ENCODE results near the gene STK10.

DNA sequence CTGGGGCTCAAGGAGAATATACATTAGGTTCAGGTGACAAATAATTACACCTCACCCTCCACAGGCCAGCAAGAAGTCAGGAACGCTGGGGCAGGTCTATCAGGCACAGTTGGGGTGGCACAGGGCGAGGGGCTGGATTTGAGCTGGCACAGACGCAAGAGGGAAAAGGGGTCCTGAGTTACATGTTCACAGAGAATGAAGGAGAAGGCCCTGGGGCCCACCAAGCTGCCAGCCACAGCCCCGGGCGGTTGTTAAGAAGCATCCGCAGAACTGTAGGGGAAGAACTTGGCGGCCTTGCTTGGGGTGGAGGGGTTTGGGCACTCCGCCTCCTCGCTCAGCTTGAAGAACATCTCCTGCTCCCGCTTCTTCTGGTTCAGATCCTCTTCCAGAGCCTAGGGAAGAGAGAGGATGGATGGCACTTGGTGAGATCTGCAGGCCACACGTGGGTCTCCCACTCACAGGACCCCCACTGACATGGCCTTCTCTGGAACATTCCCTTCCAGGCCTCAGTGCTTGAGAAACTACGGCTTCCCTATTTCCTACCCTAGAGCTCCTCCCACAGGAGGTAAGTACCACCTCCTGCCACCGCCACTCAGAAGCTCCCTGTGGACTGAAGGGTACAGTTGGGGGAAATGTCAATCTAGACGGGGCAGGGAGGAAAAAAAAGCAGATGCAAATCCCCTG, 143.3 kb downstream of the STK10 start:
- no peak for TF ChIP-seq TEAD4 (IDR thresholded peaks at IDR 0.05; ENCODE audit: borderline replicate concordance, insufficient read depth)
- no peak for TF ChIP-seq NRF1 (IDR thresholded peaks at IDR 0.05; ENCODE audit: low read depth, low read length)
- TF ChIP-seq MXI1 (IDR thresholded peaks at IDR 0.05; ENCODE audit: low read depth, low read length) = no peak
- TF ChIP-seq POLR2AphosphoS5 (IDR thresholded peaks at IDR 0.05; ENCODE audit: low read depth, low read length) = no peak
- TF ChIP-seq, protein P1, sequence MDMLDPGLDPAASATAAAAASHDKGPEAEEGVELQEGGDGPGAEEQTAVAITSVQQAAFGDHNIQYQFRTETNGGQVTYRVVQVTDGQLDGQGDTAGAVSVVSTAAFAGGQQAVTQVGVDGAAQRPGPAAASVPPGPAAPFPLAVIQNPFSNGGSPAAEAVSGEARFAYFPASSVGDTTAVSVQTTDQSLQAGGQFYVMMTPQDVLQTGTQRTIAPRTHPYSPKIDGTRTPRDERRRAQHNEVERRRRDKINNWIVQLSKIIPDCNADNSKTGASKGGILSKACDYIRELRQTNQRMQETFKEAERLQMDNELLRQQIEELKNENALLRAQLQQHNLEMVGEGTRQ (IDR thresholded peaks at IDR 0.05; ENCODE audit: borderline replicate concordance, low read depth, low read length) = no peak
- TF ChIP-seq, protein P2, sequence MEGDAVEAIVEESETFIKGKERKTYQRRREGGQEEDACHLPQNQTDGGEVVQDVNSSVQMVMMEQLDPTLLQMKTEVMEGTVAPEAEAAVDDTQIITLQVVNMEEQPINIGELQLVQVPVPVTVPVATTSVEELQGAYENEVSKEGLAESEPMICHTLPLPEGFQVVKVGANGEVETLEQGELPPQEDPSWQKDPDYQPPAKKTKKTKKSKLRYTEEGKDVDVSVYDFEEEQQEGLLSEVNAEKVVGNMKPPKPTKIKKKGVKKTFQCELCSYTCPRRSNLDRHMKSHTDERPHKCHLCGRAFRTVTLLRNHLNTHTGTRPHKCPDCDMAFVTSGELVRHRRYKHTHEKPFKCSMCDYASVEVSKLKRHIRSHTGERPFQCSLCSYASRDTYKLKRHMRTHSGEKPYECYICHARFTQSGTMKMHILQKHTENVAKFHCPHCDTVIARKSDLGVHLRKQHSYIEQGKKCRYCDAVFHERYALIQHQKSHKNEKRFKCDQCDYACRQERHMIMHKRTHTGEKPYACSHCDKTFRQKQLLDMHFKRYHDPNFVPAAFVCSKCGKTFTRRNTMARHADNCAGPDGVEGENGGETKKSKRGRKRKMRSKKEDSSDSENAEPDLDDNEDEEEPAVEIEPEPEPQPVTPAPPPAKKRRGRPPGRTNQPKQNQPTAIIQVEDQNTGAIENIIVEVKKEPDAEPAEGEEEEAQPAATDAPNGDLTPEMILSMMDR (IDR thresholded peaks at IDR 0.05) = no peak
